GM12891 (cell line): ENCODE results near the gene AQP9.

Experiments used
- PAX5 ChIP-seq: IDR thresholded peaks from 2 replicates; pipeline ENCODE4 v1.6.1; 2011; ENCODE audit warnings: low read length, moderate library complexity, mild to moderate bottlenecking; ENCODE audit not compliant: insufficient read depth, severe bottlenecking
- POLR2A ChIP-seq: IDR thresholded peaks from 2 replicates; pipeline ENCODE4 v1.6.1; 2011; ENCODE audit warnings: low read depth, low read length, control low read depth
- POLR2AphosphoS5 ChIP-seq: IDR thresholded peaks from 2 replicates; pipeline ENCODE4 v1.6.1; 2011; ENCODE audit warnings: low read depth, low read length, control low read depth
- POU2F2 ChIP-seq: IDR thresholded peaks from 2 replicates; pipeline ENCODE4 v1.6.1; 2011; ENCODE audit warnings: low read depth, mild to moderate bottlenecking, control low read depth, low read length, moderate library complexity
- SPI1 ChIP-seq: IDR thresholded peaks from 2 replicates; pipeline ENCODE4 v1.6.1; 2011; ENCODE audit warnings: low read depth, low read length, control low read depth
- TAF1 ChIP-seq: IDR thresholded peaks from 2 replicates; pipeline ENCODE4 v1.6.1; 2011; ENCODE audit warnings: low read depth, low read length, control low read depth

GRCh38 chr15:58179741-58180381 is 41.7 kb downstream of the AQP9 start:
- TF ChIP-seq POLR2A = no peak
- no peak for TF ChIP-seq TAF1
- TF ChIP-seq SPI1 = no peak
- TF ChIP-seq POLR2AphosphoS5 = no peak
- no peak for TF ChIP-seq PAX5
- TF ChIP-seq POU2F2 = no peak
